Lung (tissue), 4 donors: Measurements from ENCODE around the gene EXO1. TPM values are rescaled to one million over a fixed set of nuclear protein-coding genes. Genes with fewer than 3 reads are reported as not detected.

ENCODE experiments used
- polyA plus RNA-seq, 2 donors: library from polyadenylated mRNA; stranded (reverse); fragments of 200-250 nt; gene quantifications; one replicate each; pipeline ENCODE4 v1.2.1, GENCODE V29; 2013
- total RNA-seq, 2 donors: library from RNA; depleted of rRNA in 1 of 2; stranded (reverse); fragments of >200 nt in 1 of 2; gene quantifications; one replicate each; pipeline ENCODE4 v1.2.1, GENCODE V29; 2014 to 2021
- donor health status: Bipolar disorder and iron deficiency.
- donor health status: healthy.
- donor health status: DM: yes; HTN: yes; CAD: no.

EXO1 gene
- total and polyA plus RNA-seq, 4 donors: 0.44 to 2.5 (median 0.92) TPM

Other genes with a start within 250 kb of the EXO1 start
- gene CHML, start 207.8 kb upstream of the EXO1 start, total RNA-seq: 10 to 100 TPM in 1 of 2 donors, 1 to 10 TPM in 1; 6.9 to 24.6 TPM
- 1 to 10 TPM; 2.4 to 2.7 TPM for gene CHML, start 207.8 kb upstream of the EXO1 start, polyA plus RNA-seq
- 10 to 100 TPM; 10.2 to 18.5 TPM for gene OPN3, start 207.8 kb upstream of the EXO1 start, total RNA-seq
- gene OPN3, start 207.8 kb upstream of the EXO1 start, polyA plus RNA-seq: 10 to 100 TPM; 12.8 to 17.3 TPM
- gene WDR64, start 195.9 kb upstream of the EXO1 start, total RNA-seq: not detected
- gene WDR64, start 195.9 kb upstream of the EXO1 start, polyA plus RNA-seq: not detected
- gene BECN2, start 109.6 kb downstream of the EXO1 start, total RNA-seq: not detected
- gene BECN2, start 109.6 kb downstream of the EXO1 start, polyA plus RNA-seq: not detected
- gene MAP1LC3C, start 150.9 kb downstream of the EXO1 start, total RNA-seq: 1 to 10 TPM in 1 of 2 donors, under 1 TPM in 1; 0.61 to 3.5 TPM
- gene MAP1LC3C, start 150.9 kb downstream of the EXO1 start, polyA plus RNA-seq: under 1 TPM; 0.29 to 0.53 TPM